Kidney epithelial cell (primary cell): ENCODE data around the gene GARIN1A. TPM values are rescaled to one million over a fixed set of nuclear protein-coding genes. Genes with fewer than 3 reads are reported as not detected.

ENCODE experiments used
- DNase-seq: peaks from one replicate; pipeline ENCODE4 v3.0.0-alpha.2; 2010; ENCODE audit warnings: low read depth
- H3K27me3 ChIP-seq: 2 replicates; pipeline ENCODE4 v1.6.0; 2011; ENCODE audit warnings: low read length; ENCODE audit not compliant: control insufficient read depth, insufficient read depth
- H3K36me3 ChIP-seq: 2 replicates; pipeline ENCODE4 v1.5.1; 2011; ENCODE audit warnings: low read length; ENCODE audit not compliant: control insufficient read depth, insufficient read depth
- H3K4me3 ChIP-seq: 2 replicates; pipeline ENCODE4 v1.5.1; 2011; ENCODE audit warnings: low read depth, mild to moderate bottlenecking, control low read depth, low read length
- total RNA-seq: library from RNA; depleted of rRNA; stranded (reverse); fragments of >200 nt; gene quantifications from 2 replicates; pipeline ENCODE4 v1.2.3, GENCODE V29; 2015
- TF ChIP-seq, protein P1 (sequence below): IDR thresholded peaks from 2 replicates; pipeline ENCODE4 v1.5.1; 2011; ENCODE audit warnings: mild to moderate bottlenecking, moderate library complexity, low read length, control low read depth, inconsistent platforms; ENCODE audit not compliant: insufficient read depth, poor library complexity, severe bottlenecking

GARIN1A gene
- total RNA-seq, 1 donor from 2014 or later = 0.17 TPM

DNA sequence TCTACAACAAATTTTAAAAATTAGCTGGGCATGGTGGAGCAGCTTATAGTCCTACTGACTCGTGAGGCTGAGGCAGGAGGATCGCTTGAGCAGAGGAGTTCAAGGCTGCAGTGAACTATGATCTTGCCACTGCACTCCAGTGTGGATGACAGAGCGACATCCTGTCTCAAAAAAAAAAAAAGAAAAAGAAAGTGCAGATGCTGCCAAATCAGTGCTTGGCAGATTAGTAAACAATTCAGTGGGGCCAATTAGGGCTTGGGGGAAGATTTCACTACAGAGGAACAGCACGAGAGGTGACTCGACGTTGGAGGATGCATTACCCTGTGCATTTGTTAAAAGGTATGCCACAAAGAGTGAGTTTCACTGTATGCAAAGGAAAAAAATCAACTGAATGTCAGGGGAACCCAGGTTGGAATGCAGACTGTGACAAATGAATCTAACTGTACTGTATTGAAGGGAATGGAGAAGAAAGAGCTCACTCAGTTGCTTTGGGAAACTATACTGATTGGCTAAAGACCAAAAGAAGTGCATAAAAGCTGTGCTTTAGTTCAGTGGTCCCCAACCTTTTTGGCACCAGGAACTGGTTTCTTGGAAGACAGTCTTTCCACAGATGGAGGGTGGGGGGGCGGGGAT lies 31.6 kb downstream of the GARIN1A start:
- H3K4me3 ChIP-seq = no peak overlapping the region
- DNase-seq = no peak
- no peaks in the 10 kb centered on the region for H3K36me3 ChIP-seq
- no peaks in the 10 kb centered on the region for H3K27me3 ChIP-seq
- TF ChIP-seq, protein P1, sequence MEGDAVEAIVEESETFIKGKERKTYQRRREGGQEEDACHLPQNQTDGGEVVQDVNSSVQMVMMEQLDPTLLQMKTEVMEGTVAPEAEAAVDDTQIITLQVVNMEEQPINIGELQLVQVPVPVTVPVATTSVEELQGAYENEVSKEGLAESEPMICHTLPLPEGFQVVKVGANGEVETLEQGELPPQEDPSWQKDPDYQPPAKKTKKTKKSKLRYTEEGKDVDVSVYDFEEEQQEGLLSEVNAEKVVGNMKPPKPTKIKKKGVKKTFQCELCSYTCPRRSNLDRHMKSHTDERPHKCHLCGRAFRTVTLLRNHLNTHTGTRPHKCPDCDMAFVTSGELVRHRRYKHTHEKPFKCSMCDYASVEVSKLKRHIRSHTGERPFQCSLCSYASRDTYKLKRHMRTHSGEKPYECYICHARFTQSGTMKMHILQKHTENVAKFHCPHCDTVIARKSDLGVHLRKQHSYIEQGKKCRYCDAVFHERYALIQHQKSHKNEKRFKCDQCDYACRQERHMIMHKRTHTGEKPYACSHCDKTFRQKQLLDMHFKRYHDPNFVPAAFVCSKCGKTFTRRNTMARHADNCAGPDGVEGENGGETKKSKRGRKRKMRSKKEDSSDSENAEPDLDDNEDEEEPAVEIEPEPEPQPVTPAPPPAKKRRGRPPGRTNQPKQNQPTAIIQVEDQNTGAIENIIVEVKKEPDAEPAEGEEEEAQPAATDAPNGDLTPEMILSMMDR = no peak

DNA sequence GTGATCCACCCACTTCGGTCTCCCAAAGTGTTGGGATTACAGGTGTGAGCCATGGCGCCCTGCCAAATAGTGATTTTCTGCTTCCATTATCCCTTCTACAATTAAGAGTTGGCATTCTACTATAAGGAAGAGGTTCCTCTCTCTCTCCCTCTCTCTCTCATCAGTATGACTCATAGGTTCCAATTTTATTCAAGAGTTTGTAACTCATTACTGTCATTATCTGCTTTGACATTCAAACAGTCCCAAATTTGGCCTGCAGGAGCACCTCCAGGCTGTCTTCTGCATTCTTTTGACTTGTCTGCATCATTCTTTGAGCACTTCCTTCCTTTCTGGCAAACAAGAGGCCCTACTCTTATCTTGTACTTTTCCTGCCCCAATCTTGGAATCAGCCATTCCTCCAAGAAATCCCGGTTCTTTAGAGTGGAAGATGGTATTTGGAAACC lies 33.8 kb downstream of the GARIN1A start:
- DNase-seq = no peak
- TF ChIP-seq, protein P1 = no peak

DNA sequence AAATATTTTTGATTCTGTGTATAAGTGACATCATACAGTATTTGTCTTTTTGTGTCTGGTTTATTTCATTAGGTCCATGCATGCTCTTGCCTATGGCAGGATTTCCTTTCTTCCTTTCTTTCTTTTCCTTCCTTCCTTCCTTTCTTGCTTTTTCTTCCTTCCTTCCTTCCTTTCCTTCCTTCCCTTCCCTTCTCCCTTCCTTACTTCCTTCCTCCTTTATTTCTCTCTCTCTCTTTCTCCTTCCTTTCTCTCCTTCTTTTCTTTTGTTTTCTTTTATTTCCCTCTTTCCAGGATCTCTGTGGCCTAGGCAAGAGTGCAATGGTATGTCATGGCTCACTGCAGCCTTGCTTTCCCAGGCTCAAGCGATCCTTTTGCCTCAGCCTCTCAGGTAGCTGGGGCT lies 35.7 kb downstream of the GARIN1A start:
- no peak for DNase-seq
- no peaks in the 10 kb centered on the region for H3K27me3 ChIP-seq
- TF ChIP-seq, protein P1 = no peak
- H3K4me3 ChIP-seq = no peak overlapping the region
- no peaks in the 10 kb centered on the region for H3K36me3 ChIP-seq

More for the DNA sequence above, 33.8 kb downstream of the GARIN1A start:
- no peaks in the 10 kb centered on the region for H3K36me3 ChIP-seq
- no peaks in the 10 kb centered on the region for H3K27me3 ChIP-seq
- no peak overlapping the region for H3K4me3 ChIP-seq

DNA sequence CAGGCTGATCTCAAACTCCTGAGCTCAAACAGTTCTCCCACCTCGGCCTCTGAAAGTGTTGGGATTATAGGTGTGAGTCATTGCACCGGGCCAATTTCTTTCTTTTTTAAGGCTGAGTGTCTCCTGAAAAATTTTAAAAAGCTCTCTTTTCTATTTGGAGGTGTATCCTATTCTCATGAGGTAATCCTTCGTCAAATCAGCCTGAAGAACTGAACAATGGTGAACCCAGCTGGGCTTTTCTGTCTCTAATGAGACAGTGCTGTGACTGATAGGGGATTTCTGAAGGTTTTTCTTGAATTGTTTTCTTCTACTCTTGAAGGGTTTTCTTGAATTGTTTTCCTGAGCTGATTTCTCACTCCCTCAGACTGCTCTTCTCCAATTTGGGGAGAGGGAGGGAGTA lies 36.1 kb downstream of the GARIN1A start:
- H3K4me3 ChIP-seq = no peak overlapping the region
- TF ChIP-seq, protein P1 = no peak
- no peaks in the 10 kb centered on the region for H3K27me3 ChIP-seq
- DNase-seq = no peak
- no peaks in the 10 kb centered on the region for H3K36me3 ChIP-seq

DNA sequence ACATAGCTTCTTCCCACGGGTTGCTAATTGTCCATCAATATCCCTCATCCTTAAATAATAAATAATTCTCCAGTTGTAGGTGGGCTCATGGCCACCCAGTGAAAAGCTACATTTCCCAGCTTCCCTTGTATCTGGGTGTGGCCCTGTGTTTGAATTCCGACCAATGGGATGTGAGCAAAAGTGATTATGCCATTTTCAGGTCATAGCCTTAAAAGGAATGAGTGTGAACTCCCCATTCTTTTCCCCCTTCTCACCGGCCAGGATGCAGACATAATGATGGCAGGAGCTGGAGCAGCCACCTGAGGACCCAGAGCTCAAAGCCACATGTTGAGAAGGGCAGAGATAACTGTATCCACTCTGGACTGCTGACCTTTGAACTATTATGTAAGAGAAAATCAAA lies 36.7 kb downstream of the GARIN1A start:
- TF ChIP-seq, protein P1 = no peak
- no peak for DNase-seq
- Histone ChIP-seq H3K4me3 (no peak overlapping the region), H3K27me3 (no peaks in the 10 kb centered on the region), H3K36me3 (no peaks in the 10 kb centered on the region)

DNA sequence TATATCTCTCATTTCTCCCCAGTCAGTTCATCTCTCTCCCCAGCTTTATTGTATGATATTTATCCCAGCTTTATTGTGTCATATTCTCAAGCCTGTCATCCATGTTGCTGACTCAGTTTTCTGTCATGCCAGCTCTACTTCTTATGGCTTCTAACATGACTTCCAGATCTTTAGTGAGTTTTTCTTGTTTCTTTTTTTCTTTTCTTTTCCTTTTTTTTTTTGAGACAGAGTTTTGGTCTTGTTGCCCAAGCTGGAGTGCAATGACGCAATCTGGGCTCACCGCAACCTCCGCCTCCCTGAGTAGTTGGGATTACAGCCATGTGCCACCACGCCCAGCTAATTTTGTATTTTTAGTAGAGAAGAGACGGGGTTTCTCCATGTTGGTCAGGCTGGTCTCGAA lies 38.4 kb downstream of the GARIN1A start:
- TF ChIP-seq, protein P1 = no peak
- Histone ChIP-seq H3K36me3 (no peaks in the 10 kb centered on the region), H3K4me3 (no peak overlapping the region), H3K27me3 (no peaks in the 10 kb centered on the region)
- no peak for DNase-seq
